ENCODE results near the gene ZNF117.
"Not testable (repeated sequence)": the region's sequence is repeated elsewhere in the genome, so short reads cannot be mapped to it uniquely, and the experiment has no call there.

ZNF117 gene

GRCh38 chr7:64990936-64991335 is at the start of gene ZNF117:
Gene ZNF117 (minus strand): TSS chr7:64991036.
- no peak for DNase-seq

- peak; percentile 14 for DNase-seq
Observed at GRCh38 chr7:65038767-65039166, 47.9 kb upstream of the ZNF117 start.

GRCh38 chr7:65037740-65038688 is 47.2 kb upstream of the ZNF117 start:
- peak; percentile 95 for DNase-seq

GRCh38 chr7:65036526-65036925 is 45.7 kb upstream of the ZNF117 start:
- not testable (repeated sequence) for DNase-seq

- not testable (repeated sequence) for DNase-seq
Observed at GRCh38 chr7:65035469-65035868, 44.6 kb upstream of the ZNF117 start.

GRCh38 chr7:65034120-65034782 is 43.4 kb upstream of the ZNF117 start:
- DNase-seq = not testable (repeated sequence)

- DNase-seq = not testable (repeated sequence)
Observed at GRCh38 chr7:65033391-65033790, 42.6 kb upstream of the ZNF117 start.

- not testable (repeated sequence) for DNase-seq
Observed at GRCh38 chr7:65025023-65025422, 34.2 kb upstream of the ZNF117 start.

GRCh38 chr7:65020978-65021377 is 30.1 kb upstream of the ZNF117 start:
- DNase-seq = not testable (repeated sequence)

GRCh38 chr7:65009881-65010280 is 19.0 kb upstream of the ZNF117 start:
- not testable (repeated sequence) for DNase-seq

GRCh38 chr7:65009394-65009793 is 18.6 kb upstream of the ZNF117 start:
- DNase-seq = not testable (repeated sequence)

GRCh38 chr7:65007036-65007435 is 16.2 kb upstream of the ZNF117 start:
- peak; percentile 3 for DNase-seq

- peak; percentile 96 for DNase-seq
Observed at GRCh38 chr7:65006094-65006992, 15.5 kb upstream of the ZNF117 start, which contains the start of gene ERV3-1. Gene ERV3-1 (minus strand): TSS chr7:65006687. CDS start chr7:64993026, 13,661 bp downstream.

GRCh38 chr7:65004575-65004974 is 13.7 kb upstream of the ZNF117 start:
- DNase-seq = no peak

GRCh38 chr7:65002972-65003585 is 12.2 kb upstream of the ZNF117 start:
- no peak for DNase-seq

GRCh38 chr7:65001291-65001814 is 10.5 kb upstream of the ZNF117 start:
- no peak for DNase-seq

- DNase-seq = no peak
Observed at GRCh38 chr7:64999165-65000004, 8.5 kb upstream of the ZNF117 start.

- DNase-seq = no peak
Observed at GRCh38 chr7:64998865-64999164, 8.0 kb upstream of the ZNF117 start.

- no peak for DNase-seq
Observed at GRCh38 chr7:64997927-64998391, 7.1 kb upstream of the ZNF117 start.

- DNase-seq = no peak
Observed at GRCh38 chr7:64997164-64997908, 6.5 kb upstream of the ZNF117 start.

Data from activated CD4-positive, alpha-beta T cell treated with anti-CD3 and anti-CD28 coated beads, Interleukin-10, Interleukin-2, amounts not matched to agents 100 ng/mL and 50 ng/mL, durations not matched to agents 16 hours and 8 hours (primary cell).